ENCODE measurements around the gene DUSP8. TPM values are rescaled to one million over a fixed set of nuclear protein-coding genes. Genes with fewer than 3 reads are reported as not detected.

The DUSP8 gene
- total and polyA plus RNA-seq, 2 of the 8 experiments (the other 6 are each of a cell fraction or from before 2014, with no cell fraction given): 2.8 to 3.6 TPM

DNA sequence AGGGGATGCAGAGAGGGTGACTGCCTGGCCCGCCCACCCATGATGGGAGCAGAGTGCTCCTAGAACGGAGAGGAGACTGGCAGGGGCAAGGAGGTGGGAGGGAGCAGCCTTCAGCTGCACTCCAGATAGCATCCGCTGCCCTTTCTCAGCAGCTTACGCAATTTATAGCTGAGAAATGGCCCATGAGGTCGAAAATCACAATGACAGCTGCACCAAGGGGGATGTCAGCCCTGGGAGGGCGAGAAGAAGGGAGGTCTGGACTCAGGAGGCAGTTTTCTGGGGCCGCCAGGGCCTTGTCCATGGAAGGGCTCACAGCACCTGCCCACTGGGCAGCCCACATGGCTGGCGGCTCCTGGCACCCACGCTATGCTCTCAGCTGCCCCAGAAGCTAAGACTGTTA lies 67.9 kb downstream of the DUSP8 start:
- no peak overlapping the region for H2BK5ac ChIP-seq (ENCODE audit: low read depth, low read length)
- no peak overlapping the region for H2BK12ac ChIP-seq (ENCODE audit: low read depth, low read length)
- H3K4me1 ChIP-seq (replicated peaks in 1 of 4; ENCODE audit: control insufficient read depth in 3 of 4, insufficient read depth in 4 of 4, low read length in 3 of 4): peaks cover 0 to 18% (median 9%) of the 10 kb centered on the region in 4 experiments; a peak in 3 of 7 replicates
- no peak overlapping the region for H4K91ac ChIP-seq (replicated peaks; ENCODE audit: insufficient read length, low read length)
- H4K8ac ChIP-seq (ENCODE audit: extremely low read depth, insufficient read depth, low read length): no peak overlapping the region
- no peak overlapping the region for H4K5ac ChIP-seq (ENCODE audit: insufficient read length, low read depth, low read length)
- H3K23ac ChIP-seq (ENCODE audit: insufficient read length): no peak overlapping the region
- peaks cover 0 to 40% of the 10 kb centered on the region in 2 experiments; a peak in 1 of 4 replicates for H3K79me2 ChIP-seq (ENCODE audit: control insufficient read depth in 1 of 2, insufficient read depth in 2 of 2, low read length in 2 of 2)
- H2BK120ac ChIP-seq (replicated peaks; ENCODE audit: low read depth, low read length): no peak overlapping the region
- no peaks in the 10 kb centered on the region for H3K23me2 ChIP-seq (ENCODE audit: low read depth, low read length)
- DNase-seq (ENCODE audit: low read depth in 1 of 2, low spot score in 2 of 2) (no peak), FAIRE-seq (no peak)
- no peak overlapping the region for H2BK20ac ChIP-seq (ENCODE audit: low read length)
- H3K79me1 ChIP-seq (ENCODE audit: low read depth, low read length): peaks cover 27% of the 10 kb centered on the region
- H3K4me3 ChIP-seq (ENCODE audit: extremely low read depth in 1 of 4, insufficient read depth in 2 of 4, low read depth in 3 of 4, low read length in 4 of 4): no peak overlapping the region
- H3K14ac ChIP-seq (ENCODE audit: insufficient read length): no peak overlapping the region
- no peak overlapping the region for H2AK5ac ChIP-seq (ENCODE audit: low read depth, low read length)
- H3K18ac ChIP-seq (ENCODE audit: extremely low read depth, low read length): no peak overlapping the region
- H3K36me3 ChIP-seq (ENCODE audit: control insufficient read depth in 2 of 4, insufficient read depth in 4 of 4, low read length in 3 of 4): no peaks in the 10 kb centered on the region
- POLR2A ChIA-PET (ENCODE audit: partially characterized antibody): no interaction called here
- WGBS, 2 experiments (ENCODE audit: extremely low coverage in 1 of 2, insufficient coverage in 1 of 2, insufficient read length in 1 of 2, insufficient replicate concordance in 2 of 2, low coverage in 1 of 2, low lambda C conversion rate in 2 of 2, missing lambda C conversion rate in 1 of 2): 92% methylated on average over 8 of the region's 9 CpGs; no CpG with 5 or more reads in 1 of the 2 experiments
- no peak overlapping the region for H2AFZ ChIP-seq (ENCODE audit: low read length)
- H3K4me2 ChIP-seq (ENCODE audit: insufficient read depth in 1 of 2, low read depth in 2 of 2, low read length in 2 of 2): no peak overlapping the region
- H3K4ac ChIP-seq (replicated peaks; ENCODE audit: insufficient read length, low read depth, low read length): no peak overlapping the region
- no peak overlapping the region for H3K27ac ChIP-seq (ENCODE audit: low read depth, low read length)
- no peak overlapping the region for H2BK15ac ChIP-seq (ENCODE audit: low read length)
- CTCF ChIA-PET (ENCODE audit: partially characterized antibody): interaction anchor here (0.6 to 2.8 kb wide), 8 partner anchors 11 to 1553 kb away, joined by 3 to 13 read pairs (median 3); partner anchors contain the start of gene CARS1
- H4K20me1 ChIP-seq (replicated peaks in 1 of 2; ENCODE audit: control insufficient read depth in 1 of 2, insufficient read depth in 2 of 2, low read length in 2 of 2): peaks cover 5 to 12% of the 10 kb centered on the region in 2 experiments
- no peak overlapping the region for H3K9ac ChIP-seq (replicated peaks in 1 of 4; ENCODE audit: extremely low read depth in 1 of 4, low read depth in 3 of 4, low read length in 3 of 4)
- H3K9me3 ChIP-seq (ENCODE audit: insufficient read depth in 2 of 2, low read depth in 1 of 2, low read length in 1 of 2): peaks cover 0 to 7% of the 10 kb centered on the region in 2 experiments; a peak in 1 of 4 replicates
- no peaks in the 10 kb centered on the region for H3K27me3 ChIP-seq (replicated peaks in 1 of 4; ENCODE audit: control insufficient read depth in 3 of 4, extremely low read depth in 1 of 4, insufficient read depth in 3 of 4, low read length in 3 of 4)
- H3K56ac ChIP-seq (replicated peaks; ENCODE audit: insufficient read length, low read depth, low read length): no peak overlapping the region
- TF ChIP-seq TCF12 (IDR thresholded peaks at IDR 0.05; ENCODE audit: low read depth, low read length) (no peak), RFX5 (IDR thresholded peaks at IDR 0.05; ENCODE audit: borderline replicate concordance, low read depth, low read length) (no peak), YY1 (IDR thresholded peaks at IDR 0.05; ENCODE audit: low read depth, low read length) (no peak), SIX5 (IDR thresholded peaks at IDR 0.05; ENCODE audit: low read depth, low read length) (no peak), BACH1 (IDR thresholded peaks at IDR 0.05; ENCODE audit: low read length) (no peak), MAFK (IDR thresholded peaks at IDR 0.05; ENCODE audit: low read depth, low read length) (no peak), TBP (IDR thresholded peaks at IDR 0.05; ENCODE audit: low read depth, low read length) (no peak), SIRT6 (IDR thresholded peaks at IDR 0.05; ENCODE audit: low read length) (no peak), NRF1 (IDR thresholded peaks at IDR 0.05; ENCODE audit: low read depth, low read length) (no peak), CEBPB (IDR thresholded peaks at IDR 0.05; ENCODE audit: low read depth, low read length) (no peak)
- TF ChIP-seq, protein P1, sequence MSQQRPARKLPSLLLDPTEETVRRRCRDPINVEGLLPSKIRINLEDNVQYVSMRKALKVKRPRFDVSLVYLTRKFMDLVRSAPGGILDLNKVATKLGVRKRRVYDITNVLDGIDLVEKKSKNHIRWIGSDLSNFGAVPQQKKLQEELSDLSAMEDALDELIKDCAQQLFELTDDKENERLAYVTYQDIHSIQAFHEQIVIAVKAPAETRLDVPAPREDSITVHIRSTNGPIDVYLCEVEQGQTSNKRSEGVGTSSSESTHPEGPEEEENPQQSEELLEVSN (IDR thresholded peaks at IDR 0.05): no peak
- TF ChIP-seq, protein P2, sequence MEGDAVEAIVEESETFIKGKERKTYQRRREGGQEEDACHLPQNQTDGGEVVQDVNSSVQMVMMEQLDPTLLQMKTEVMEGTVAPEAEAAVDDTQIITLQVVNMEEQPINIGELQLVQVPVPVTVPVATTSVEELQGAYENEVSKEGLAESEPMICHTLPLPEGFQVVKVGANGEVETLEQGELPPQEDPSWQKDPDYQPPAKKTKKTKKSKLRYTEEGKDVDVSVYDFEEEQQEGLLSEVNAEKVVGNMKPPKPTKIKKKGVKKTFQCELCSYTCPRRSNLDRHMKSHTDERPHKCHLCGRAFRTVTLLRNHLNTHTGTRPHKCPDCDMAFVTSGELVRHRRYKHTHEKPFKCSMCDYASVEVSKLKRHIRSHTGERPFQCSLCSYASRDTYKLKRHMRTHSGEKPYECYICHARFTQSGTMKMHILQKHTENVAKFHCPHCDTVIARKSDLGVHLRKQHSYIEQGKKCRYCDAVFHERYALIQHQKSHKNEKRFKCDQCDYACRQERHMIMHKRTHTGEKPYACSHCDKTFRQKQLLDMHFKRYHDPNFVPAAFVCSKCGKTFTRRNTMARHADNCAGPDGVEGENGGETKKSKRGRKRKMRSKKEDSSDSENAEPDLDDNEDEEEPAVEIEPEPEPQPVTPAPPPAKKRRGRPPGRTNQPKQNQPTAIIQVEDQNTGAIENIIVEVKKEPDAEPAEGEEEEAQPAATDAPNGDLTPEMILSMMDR (IDR thresholded peaks at IDR 0.05; ENCODE audit: control extremely low read depth in 1 of 3, insufficient read depth in 1 of 3, low read depth in 1 of 3, low read length in 3 of 3): no peak
